IPS-15b (cell line): ENCODE results near the gene KLHL2.
A peak's percentile ranks its signal among the peaks of the same experiment; 100 is the strongest.

Experiments used
- H3K27me3 ChIP-seq: one replicate; pipeline ENCODE4 v1.6.1; 2013; ENCODE audit warnings: low read length; ENCODE audit not compliant: control insufficient read depth, insufficient read depth
- H3K36me3 ChIP-seq: one replicate; pipeline ENCODE4 v1.6.1; 2013; ENCODE audit warnings: low read length; ENCODE audit not compliant: control insufficient read depth, insufficient read depth
- H3K4me1 ChIP-seq: one replicate; pipeline ENCODE4 v1.6.1; 2013; ENCODE audit warnings: mild to moderate bottlenecking, low read length; ENCODE audit not compliant: control insufficient read depth, insufficient read depth
- H3K4me3 ChIP-seq: one replicate; pipeline ENCODE4 v1.5.1; 2013; ENCODE audit warnings: low read depth, low read length
- H3K9ac ChIP-seq: one replicate; pipeline ENCODE4 v1.6.1; 2013; ENCODE audit warnings: low read depth, mild to moderate bottlenecking, low read length
- H3K9me3 ChIP-seq: one replicate; pipeline ENCODE4 v1.6.1; 2013; ENCODE audit warnings: mild to moderate bottlenecking, low read length; ENCODE audit not compliant: control insufficient read depth, insufficient read depth

KLHL2 gene

DNA sequence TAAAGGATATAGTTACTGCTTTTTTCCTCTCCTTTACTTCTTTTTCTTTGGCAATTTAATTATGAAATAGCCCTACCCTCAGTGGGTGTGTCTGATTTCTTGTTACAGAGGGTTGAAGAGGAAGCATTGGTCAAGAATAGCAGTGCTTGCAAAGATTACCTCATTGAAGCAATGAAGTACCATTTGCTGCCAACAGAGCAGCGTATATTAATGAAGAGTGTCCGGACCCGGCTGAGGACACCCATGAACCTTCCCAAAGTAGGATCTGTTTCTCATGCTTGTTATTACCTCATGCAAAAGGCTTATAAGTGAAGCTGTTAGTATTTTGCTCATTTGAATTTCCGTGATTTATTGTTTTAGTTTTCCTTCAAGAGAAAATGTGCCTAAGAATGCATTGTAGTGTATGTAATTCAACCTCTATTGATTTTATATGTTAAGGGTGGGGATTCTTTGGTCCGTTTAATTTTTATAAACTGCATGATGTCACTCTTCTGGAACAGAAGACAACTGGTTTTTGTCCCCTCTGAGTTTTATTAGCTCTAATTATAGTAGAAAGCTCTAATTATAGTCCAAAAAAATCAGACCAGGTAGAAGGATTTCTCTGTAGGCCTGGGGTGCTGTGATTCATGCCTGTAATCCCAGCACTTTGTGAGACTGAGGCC lies 92.2 kb downstream of the KLHL2 start:
- Histone ChIP-seq H3K9me3 (no peaks in the 10 kb centered on the region), H3K4me1 (no peaks in the 10 kb centered on the region), H3K9ac (no peak overlapping the region), H3K27me3 (no peaks in the 10 kb centered on the region), H3K36me3 (peaks cover 2% of the 10 kb centered on the region), H3K4me3 (no peak overlapping the region)

DNA sequence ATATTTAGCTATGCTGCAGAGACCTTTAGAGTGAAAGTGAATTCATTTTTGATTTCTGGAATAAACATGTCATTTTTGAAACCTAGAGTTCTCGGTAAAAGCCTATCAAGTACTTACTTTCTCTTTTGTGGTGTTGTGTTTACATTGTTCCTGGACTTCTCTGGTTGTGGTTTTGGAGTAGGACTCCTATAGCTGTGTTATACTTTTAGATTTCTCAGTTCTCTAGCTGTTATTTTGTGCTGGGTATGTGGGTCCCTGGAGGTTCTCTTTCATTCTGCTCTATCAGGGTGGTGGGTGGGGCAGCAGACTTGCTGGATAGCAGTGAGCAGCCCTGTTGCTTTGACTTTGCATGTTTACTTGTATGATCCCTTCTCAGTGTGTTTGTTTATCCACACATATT lies 94.5 kb downstream of the KLHL2 start:
- H3K4me3 ChIP-seq, result no peak overlapping the region
- no peak overlapping the region for H3K9ac ChIP-seq

DNA sequence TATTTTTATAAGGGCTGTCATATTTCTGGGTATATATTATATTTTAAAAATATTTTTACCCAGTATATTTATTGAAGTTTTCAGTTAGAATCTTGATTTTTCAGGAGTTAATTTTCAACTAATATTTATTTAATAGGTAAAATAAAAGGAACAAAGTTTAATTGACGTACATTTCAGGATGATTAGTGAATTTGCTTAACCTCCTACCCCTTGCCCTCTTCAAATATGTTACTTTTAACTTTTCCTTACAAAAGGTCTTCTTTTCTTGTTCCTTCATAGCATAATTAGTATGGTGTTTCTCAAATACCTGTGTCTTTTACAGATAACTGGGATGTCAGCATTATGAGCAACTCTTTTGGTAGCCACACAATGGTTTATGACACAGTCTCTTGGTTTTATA lies 95.3 kb downstream of the KLHL2 start:
- H3K9ac ChIP-seq, result no peak overlapping the region
- no peaks in the 10 kb centered on the region for H3K4me1 ChIP-seq
- no peaks in the 10 kb centered on the region for H3K9me3 ChIP-seq
- H3K4me3 ChIP-seq, result no peak overlapping the region
- no peaks in the 10 kb centered on the region for H3K36me3 ChIP-seq
- H3K27me3 ChIP-seq, result no peaks in the 10 kb centered on the region

More for the DNA sequence above, 94.5 kb downstream of the KLHL2 start:
- Histone ChIP-seq H3K9me3 (no peaks in the 10 kb centered on the region), H3K4me1 (no peaks in the 10 kb centered on the region), H3K27me3 (no peaks in the 10 kb centered on the region), H3K36me3 (no peaks in the 10 kb centered on the region)

GRCh38 chr4:165308166-165308565 lies 100.8 kb downstream of the KLHL2 start:
- no peaks in the 10 kb centered on the region for H3K9me3 ChIP-seq
- no peak overlapping the region for H3K4me3 ChIP-seq
- H3K36me3 ChIP-seq, result no peaks in the 10 kb centered on the region
- no peaks in the 10 kb centered on the region for H3K27me3 ChIP-seq
- no peak overlapping the region for H3K9ac ChIP-seq
- no peaks in the 10 kb centered on the region for H3K4me1 ChIP-seq

GRCh38 chr4:165308606-165309005 lies 101.2 kb downstream of the KLHL2 start:
- Histone ChIP-seq H3K36me3 (no peaks in the 10 kb centered on the region), H3K27me3 (no peaks in the 10 kb centered on the region), H3K9ac (no peak overlapping the region), H3K9me3 (no peaks in the 10 kb centered on the region), H3K4me1 (no peaks in the 10 kb centered on the region), H3K4me3 (no peak overlapping the region)

- H3K36me3 ChIP-seq, result no peaks in the 10 kb centered on the region
- no peak overlapping the region for H3K4me3 ChIP-seq
Observed at GRCh38 chr4:165309456-165309855, 102.1 kb downstream of the KLHL2 start.

DNA sequence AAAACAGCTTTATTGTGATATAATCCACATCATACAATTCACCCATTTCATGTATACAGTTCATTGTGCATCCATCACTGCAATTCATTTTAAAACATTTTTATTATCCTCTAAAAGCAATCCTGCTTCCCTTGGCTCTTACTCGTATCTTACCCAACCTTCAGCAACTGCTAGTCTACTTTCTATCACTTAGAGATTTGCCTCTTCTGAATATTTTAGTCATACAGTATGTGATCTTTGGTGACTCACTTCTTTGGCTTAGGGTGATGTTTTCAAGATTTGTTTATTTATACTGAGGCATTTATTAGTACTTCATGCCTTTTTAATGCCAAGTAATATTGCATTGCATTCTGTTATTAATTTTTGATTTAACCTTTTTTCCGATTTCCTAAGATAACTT lies 105.1 kb downstream of the KLHL2 start:
- Histone ChIP-seq H3K9ac (no peak overlapping the region), H3K36me3 (no peaks in the 10 kb centered on the region), H3K4me1 (no peaks in the 10 kb centered on the region), H3K4me3 (no peak overlapping the region), H3K9me3 (no peaks in the 10 kb centered on the region), H3K27me3 (no peaks in the 10 kb centered on the region)

More at GRCh38 chr4:165309456-165309855, 102.1 kb downstream of the KLHL2 start:
- Histone ChIP-seq H3K9me3 (no peaks in the 10 kb centered on the region), H3K9ac (no peak overlapping the region), H3K27me3 (no peaks in the 10 kb centered on the region), H3K4me1 (no peaks in the 10 kb centered on the region)

GRCh38 chr4:165319030-165319429 lies 111.7 kb downstream of the KLHL2 start:
- no peaks in the 10 kb centered on the region for H3K4me1 ChIP-seq
- no peaks in the 10 kb centered on the region for H3K27me3 ChIP-seq
- no peaks in the 10 kb centered on the region for H3K9me3 ChIP-seq
- H3K9ac ChIP-seq, result no peak overlapping the region
- H3K4me3 ChIP-seq, result no peak overlapping the region
- no peaks in the 10 kb centered on the region for H3K36me3 ChIP-seq

DNA sequence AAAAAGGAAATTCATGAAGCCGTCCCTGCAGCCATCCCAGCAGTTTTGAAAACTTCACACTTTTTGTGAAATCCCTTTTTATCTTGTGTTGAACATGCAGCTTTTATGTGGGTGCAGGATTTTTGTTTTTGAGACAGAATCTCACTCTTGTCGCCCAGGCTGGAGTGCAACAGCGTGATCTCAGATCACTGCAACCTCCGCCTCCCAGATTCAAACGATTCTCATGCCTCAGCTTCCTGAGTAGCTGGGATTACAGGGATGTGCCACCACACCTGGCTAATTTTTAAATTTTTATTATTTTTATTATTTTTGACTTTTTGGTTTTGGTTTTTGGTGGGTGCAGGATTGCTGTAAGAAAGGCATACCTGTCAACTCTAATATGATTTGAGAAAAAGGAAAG lies 112.1 kb downstream of the KLHL2 start:
- no peaks in the 10 kb centered on the region for H3K36me3 ChIP-seq
- H3K4me3 ChIP-seq, result no peak overlapping the region
- H3K4me1 ChIP-seq, result no peaks in the 10 kb centered on the region
- no peaks in the 10 kb centered on the region for H3K9me3 ChIP-seq
- no peak overlapping the region for H3K9ac ChIP-seq
- H3K27me3 ChIP-seq, result no peaks in the 10 kb centered on the region

DNA sequence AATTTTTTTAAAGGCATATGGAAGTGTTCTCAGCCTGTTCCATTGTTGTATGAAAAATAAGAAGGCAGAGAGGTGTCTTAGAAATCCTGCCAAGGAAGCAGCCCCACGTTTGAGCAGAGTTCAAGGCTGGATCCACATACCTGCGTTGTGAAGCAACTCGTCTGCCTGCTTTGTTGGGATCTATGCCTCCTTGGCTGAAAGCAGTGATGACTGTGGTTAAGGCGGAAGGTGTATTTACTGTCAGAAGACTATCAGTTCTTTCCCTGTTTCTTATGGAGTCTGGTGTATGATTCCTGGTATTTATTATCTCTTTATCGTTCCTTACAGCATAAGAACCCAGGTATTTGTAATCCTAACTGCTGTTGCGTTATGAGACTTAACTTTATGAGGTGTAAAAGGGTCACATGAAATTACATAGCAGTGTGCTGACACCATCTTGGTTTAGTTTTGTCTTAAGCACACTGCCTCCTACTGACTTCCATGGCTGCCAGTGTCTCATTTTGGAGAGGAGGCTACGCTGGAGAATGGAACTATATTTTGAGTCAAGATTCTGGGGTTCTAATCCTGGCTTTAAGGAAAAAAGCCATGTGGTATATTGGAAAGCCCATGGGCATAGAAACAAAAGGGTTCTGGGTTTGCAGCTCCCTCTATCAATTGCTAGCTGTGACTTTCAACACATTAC lies 117.0 kb downstream of the KLHL2 start:
- Histone ChIP-seq H3K9me3 (no peaks in the 10 kb centered on the region), H3K4me3 (no peak overlapping the region), H3K36me3 (no peaks in the 10 kb centered on the region), H3K27me3 (no peaks in the 10 kb centered on the region), H3K9ac (no peak overlapping the region), H3K4me1 (peaks cover 4% of the 10 kb centered on the region)

GRCh38 chr4:165324918-165325304 lies 117.5 kb downstream of the KLHL2 start:
- H3K27me3 ChIP-seq, result no peaks in the 10 kb centered on the region
- no peaks in the 10 kb centered on the region for H3K9me3 ChIP-seq
- peaks cover 4% of the 10 kb centered on the region for H3K4me1 ChIP-seq
- no peak overlapping the region for H3K9ac ChIP-seq
- H3K36me3 ChIP-seq, result no peaks in the 10 kb centered on the region
- no peak overlapping the region for H3K4me3 ChIP-seq

DNA sequence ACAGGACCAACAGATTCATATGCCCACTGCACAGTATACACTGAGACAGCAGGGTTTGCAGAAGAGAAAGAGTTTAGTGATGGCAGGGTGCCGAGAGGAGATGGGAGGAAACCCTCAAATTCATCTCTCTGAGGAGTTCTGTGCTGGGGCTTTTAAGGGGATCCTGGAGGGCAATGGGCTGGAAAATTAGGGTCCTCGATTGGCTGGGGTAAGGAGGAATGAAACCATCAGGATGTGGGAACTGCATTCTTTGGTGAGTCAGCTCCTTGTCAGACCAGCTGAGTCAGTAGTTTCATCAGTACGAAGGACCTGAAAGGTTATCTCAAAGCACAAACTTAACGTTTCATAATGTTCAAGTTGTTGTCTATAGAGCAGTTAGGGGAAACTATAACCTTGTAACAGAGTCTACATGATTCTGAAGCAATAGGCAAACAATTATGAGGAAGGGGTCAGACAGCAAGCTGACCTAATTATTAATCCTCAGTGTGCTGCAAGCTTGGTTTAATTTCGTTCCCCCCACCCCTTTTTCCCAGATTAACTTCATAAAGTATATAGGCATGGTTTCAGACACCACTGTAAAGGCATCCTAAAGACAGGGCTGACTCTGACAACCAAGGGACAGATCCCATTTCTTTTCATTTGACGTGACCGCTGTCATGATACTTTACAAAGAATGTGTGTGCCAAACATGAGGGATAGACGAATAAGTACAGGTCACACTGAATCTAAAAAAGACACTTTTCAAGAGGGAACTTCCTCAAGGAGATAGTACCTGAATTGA lies 118.6 kb downstream of the KLHL2 start:
- Histone ChIP-seq H3K9me3 (no peaks in the 10 kb centered on the region), H3K36me3 (no peaks in the 10 kb centered on the region), H3K4me3 (peak overlapping the region; percentile 43), H3K4me1 (peaks cover 7% of the 10 kb centered on the region), H3K27me3 (no peaks in the 10 kb centered on the region), H3K9ac (no peak overlapping the region)
